Measurements from ENCODE around the gene ZNF467. TPM values are rescaled to one million over a fixed set of nuclear protein-coding genes. Genes with fewer than 3 reads are reported as not detected.

Gene ZNF467, protein sequence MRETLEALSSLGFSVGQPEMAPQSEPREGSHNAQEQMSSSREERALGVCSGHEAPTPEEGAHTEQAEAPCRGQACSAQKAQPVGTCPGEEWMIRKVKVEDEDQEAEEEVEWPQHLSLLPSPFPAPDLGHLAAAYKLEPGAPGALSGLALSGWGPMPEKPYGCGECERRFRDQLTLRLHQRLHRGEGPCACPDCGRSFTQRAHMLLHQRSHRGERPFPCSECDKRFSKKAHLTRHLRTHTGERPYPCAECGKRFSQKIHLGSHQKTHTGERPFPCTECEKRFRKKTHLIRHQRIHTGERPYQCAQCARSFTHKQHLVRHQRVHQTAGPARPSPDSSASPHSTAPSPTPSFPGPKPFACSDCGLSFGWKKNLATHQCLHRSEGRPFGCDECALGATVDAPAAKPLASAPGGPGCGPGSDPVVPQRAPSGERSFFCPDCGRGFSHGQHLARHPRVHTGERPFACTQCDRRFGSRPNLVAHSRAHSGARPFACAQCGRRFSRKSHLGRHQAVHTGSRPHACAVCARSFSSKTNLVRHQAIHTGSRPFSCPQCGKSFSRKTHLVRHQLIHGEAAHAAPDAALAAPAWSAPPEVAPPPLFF
- total RNA-seq: 1 to 10 TPM; 2.3 to 2.7 TPM
- polyA plus RNA-seq: 1 to 10 TPM; 1.2 to 3.9 TPM

DNA sequence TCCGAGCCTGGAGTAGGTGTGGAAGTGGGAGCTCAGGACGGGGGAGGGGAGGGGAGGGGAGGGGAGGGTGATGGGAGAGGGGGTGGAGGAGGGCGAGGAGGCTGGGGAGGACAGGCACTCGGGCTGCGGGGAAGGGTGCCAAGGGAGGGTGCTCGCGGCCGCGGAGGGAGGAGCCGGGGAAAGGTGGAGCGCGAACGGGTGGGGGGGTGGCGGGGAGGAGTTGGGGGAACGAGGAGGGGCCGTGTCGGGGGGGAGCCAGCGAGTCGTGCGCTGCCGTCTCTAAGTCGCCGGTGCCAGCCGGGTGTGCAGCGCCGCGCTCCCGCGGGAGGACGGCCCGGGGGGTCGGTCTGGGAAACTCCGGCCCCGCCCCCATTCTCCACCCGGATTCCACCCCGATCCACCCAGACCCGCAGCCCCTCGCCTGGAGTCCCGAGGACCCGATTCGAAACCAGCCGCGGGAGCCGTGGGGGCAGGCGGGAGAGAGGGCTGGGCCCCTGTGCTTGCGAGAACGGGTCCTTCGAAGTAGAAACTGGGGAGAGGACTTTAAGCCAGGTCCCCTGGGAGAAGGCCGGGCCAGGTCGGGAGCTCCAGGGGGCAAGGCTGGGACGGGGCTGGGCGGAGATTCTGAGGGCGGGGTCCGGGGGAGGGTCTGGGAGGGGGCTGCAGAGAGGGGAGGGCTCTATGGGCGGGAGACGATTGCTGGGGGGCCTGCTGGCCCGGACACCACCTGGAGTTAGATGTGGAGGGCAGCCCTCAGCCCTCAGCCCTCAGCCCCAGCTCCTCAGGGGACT, at the start of gene ZNF467:
ZNF467 (minus strand) TSS at position 143 of the 791 bp plus-strand sequence. CDS start 2,556 bp downstream, outside the sequence.
- Histone ChIP-seq H3K36me3 (ENCODE audit: insufficient read depth, low read length) (no peaks in the 10 kb centered on the region), H3K4me3 (ENCODE audit: low read length in 2 of 2) (peak within 1 kb of the TSS in 1 of 2 donors; percentile 54), H3K4me1 (ENCODE audit: insufficient read depth, low read length) (peaks cover 16% of the 10 kb centered on the region), H3K27ac (ENCODE audit: low read depth, low read length) (no peak within 1 kb of the TSS), H3K9me3 (ENCODE audit: control insufficient read depth in 1 of 2, low read length in 2 of 2) (no peaks in the 10 kb centered on the region), H3K27me3 (ENCODE audit: insufficient read depth, low read length) (no peaks in the 10 kb centered on the region)
- no peaks in the 10 kb centered on the region for H3K9me3 Mint-ChIP-seq
- CTCF ChIA-PET (ENCODE audit: partially characterized antibody): no interaction called here
- peaks cover 3 to 17% (median 6%) of the 10 kb centered on the region in 4 donors for H3K4me1 Mint-ChIP-seq
- no peaks in the 10 kb centered on the region for H3K36me3 Mint-ChIP-seq
- peak within 1 kb of the TSS; percentile 81 to 91 (median 84) for H3K4me3 Mint-ChIP-seq
- POLR2A ChIA-PET (ENCODE audit: partially characterized antibody): interaction anchor here (1.0 kb wide), 1 partner anchor 65 kb away, joined by 3 read pairs; the partner anchor contains the start of gene ZNF862
- peak within 1 kb of the TSS in 4 of 7 donors; percentile 38 to 82 (median 58) for H3K27ac Mint-ChIP-seq
- intact Hi-C loops (cut with micrococcal nuclease): loop anchor here (1.0 to 2.0 kb wide), 3 partner anchors 59 to 99 kb away; partner anchors contain the start of genes ATP6V0E2 and ZNF862
- H3K27me3 Mint-ChIP-seq: no peaks in the 10 kb centered on the region
- peak; percentile 29 to 67 (median 46) for DNase-seq

GRCh38 chr7:149822353-149822943, 49.1 kb upstream of the ZNF467 start:
- Histone ChIP-seq H3K27me3 (ENCODE audit: insufficient read depth, low read length) (no peaks in the 10 kb centered on the region), H3K36me3 (ENCODE audit: insufficient read depth, low read length) (no peaks in the 10 kb centered on the region), H3K9me3 (ENCODE audit: control insufficient read depth in 1 of 2, low read length in 2 of 2) (no peaks in the 10 kb centered on the region), H3K27ac (ENCODE audit: low read depth, low read length) (no peak overlapping the region), H3K4me1 (ENCODE audit: insufficient read depth, low read length) (no peaks in the 10 kb centered on the region), H3K4me3 (ENCODE audit: low read length in 2 of 2) (no peak overlapping the region)
- H3K36me3 Mint-ChIP-seq: no peaks in the 10 kb centered on the region
- DNase-seq: no peak
- H3K27ac Mint-ChIP-seq: no peak overlapping the region
- no peaks in the 10 kb centered on the region for H3K9me3 Mint-ChIP-seq
- intact Hi-C loops (cut with micrococcal nuclease): no loop called here
- CTCF ChIA-PET (ENCODE audit: partially characterized antibody): no interaction called here
- H3K4me1 Mint-ChIP-seq: peaks cover 0 to 2% (median 0%) of the 10 kb centered on the region in 4 donors
- H3K27me3 Mint-ChIP-seq: no peaks in the 10 kb centered on the region
- no peak overlapping the region for H3K4me3 Mint-ChIP-seq
- POLR2A ChIA-PET (ENCODE audit: partially characterized antibody): no interaction called here

DNA sequence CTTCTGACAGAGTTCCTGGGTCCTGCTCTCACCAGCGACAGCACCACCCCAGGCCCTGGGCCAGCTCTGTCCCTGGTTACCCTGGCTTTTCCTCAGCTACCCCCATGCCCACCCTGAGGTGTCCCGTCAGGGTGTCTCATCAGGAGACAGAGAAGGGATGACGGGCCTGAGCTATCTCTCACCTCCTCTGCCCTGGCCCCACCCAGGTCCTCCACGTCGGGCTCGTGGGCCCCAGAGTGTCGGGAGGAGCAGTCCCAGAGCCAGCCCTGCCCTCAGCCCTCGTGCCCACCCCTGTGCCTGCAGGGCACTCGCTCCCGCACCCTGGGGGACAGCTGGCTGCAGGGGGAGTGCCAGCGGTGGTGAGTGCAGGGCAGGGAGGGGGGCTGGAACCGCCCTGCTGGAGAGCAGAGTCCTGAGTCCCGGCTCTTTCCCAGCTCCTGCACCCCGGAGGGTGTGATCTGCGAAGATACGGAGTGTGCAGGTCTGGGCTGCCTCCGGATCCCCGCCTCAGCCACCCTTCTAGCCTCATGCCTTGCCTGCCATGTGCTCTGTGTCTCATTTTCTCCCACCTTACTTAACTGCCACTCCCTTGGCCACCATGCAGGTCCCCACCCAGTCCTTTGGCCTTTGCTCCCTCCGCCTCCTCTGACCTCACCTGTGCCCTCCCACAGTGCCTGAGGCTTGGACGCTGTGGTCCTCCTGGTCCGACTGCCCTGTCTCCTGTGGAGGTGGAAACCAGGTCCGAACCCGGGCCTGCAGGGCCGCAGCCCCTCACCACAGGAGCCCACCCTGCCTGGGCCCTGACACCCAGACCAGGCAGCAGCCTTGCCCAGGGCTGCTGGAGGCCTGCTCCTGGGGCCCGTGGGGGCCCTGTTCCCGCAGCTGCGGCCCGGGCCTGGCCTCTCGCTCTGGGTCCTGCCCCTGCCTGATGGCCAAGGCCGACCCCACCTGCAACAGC, 48.1 kb upstream of the ZNF467 start:
- Mint-ChIP-seq H3K27ac (peak overlapping the region in 1 of 7 donors; percentile 75), H3K4me1 (no peaks in the 10 kb centered on the region), H3K27me3 (no peaks in the 10 kb centered on the region), H3K4me3 (no peak overlapping the region), H3K36me3 (no peaks in the 10 kb centered on the region), H3K9me3 (no peaks in the 10 kb centered on the region)
- ChIA-PET CTCF (ENCODE audit: partially characterized antibody) (no interaction called here), POLR2A (ENCODE audit: partially characterized antibody) (no interaction called here)
- no peak for DNase-seq
- no peaks in the 10 kb centered on the region for H3K36me3 ChIP-seq (ENCODE audit: insufficient read depth, low read length)
- no peaks in the 10 kb centered on the region for H3K27me3 ChIP-seq (ENCODE audit: insufficient read depth, low read length)
- H3K4me1 ChIP-seq (ENCODE audit: insufficient read depth, low read length): no peaks in the 10 kb centered on the region
- H3K27ac ChIP-seq (ENCODE audit: low read depth, low read length): no peak overlapping the region
- intact Hi-C loops (cut with micrococcal nuclease): no loop called here
- no peak overlapping the region for H3K4me3 ChIP-seq (ENCODE audit: low read length in 2 of 2)
- no peaks in the 10 kb centered on the region for H3K9me3 ChIP-seq (ENCODE audit: control insufficient read depth in 1 of 2, low read length in 2 of 2)

DNA sequence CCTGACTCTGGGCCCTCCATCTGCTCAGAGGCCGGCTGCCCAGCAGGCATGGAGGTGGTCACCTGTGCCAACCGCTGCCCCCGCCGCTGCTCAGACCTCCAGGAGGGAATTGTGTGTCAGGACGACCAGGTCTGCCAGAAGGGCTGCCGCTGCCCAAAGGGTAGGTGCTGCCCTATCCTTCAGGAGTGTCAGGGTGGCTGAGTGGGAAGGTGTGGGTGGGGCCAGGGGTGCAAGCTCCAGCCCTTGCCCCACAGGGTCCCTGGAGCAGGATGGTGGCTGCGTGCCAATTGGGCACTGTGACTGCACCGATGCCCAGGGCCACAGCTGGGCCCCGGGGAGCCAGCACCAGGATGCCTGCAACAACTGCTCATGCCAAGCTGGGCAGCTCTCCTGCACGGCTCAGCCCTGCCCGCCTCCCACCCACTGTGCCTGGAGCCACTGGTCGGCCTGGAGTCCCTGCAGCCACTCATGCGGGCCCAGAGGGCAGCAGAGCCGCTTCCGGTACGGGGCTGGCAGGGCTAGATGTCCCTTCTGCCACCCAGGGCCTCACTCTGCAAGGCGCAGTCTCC, 47.3 kb upstream of the ZNF467 start:
- Mint-ChIP-seq H3K9me3 (no peaks in the 10 kb centered on the region), H3K4me3 (no peak overlapping the region), H3K4me1 (no peaks in the 10 kb centered on the region), H3K36me3 (no peaks in the 10 kb centered on the region), H3K27me3 (no peaks in the 10 kb centered on the region), H3K27ac (no peak overlapping the region)
- no peak overlapping the region for H3K4me3 ChIP-seq (ENCODE audit: low read length in 2 of 2)
- H3K36me3 ChIP-seq (ENCODE audit: insufficient read depth, low read length): no peaks in the 10 kb centered on the region
- intact Hi-C loops (cut with micrococcal nuclease): no loop called here
- H3K27me3 ChIP-seq (ENCODE audit: insufficient read depth, low read length): no peaks in the 10 kb centered on the region
- H3K9me3 ChIP-seq (ENCODE audit: control insufficient read depth in 1 of 2, low read length in 2 of 2): no peaks in the 10 kb centered on the region
- CTCF ChIA-PET (ENCODE audit: partially characterized antibody): no interaction called here
- H3K4me1 ChIP-seq (ENCODE audit: insufficient read depth, low read length): no peaks in the 10 kb centered on the region
- DNase-seq: no peak
- POLR2A ChIA-PET (ENCODE audit: partially characterized antibody): no interaction called here
- no peak overlapping the region for H3K27ac ChIP-seq (ENCODE audit: low read depth, low read length)

- no peak for DNase-seq
- Histone ChIP-seq H3K4me3 (ENCODE audit: low read length in 2 of 2) (no peak overlapping the region), H3K9me3 (ENCODE audit: control insufficient read depth in 1 of 2, low read length in 2 of 2) (no peaks in the 10 kb centered on the region), H3K4me1 (ENCODE audit: insufficient read depth, low read length) (no peaks in the 10 kb centered on the region), H3K27me3 (ENCODE audit: insufficient read depth, low read length) (no peaks in the 10 kb centered on the region), H3K36me3 (ENCODE audit: insufficient read depth, low read length) (no peaks in the 10 kb centered on the region), H3K27ac (ENCODE audit: low read depth, low read length) (no peak overlapping the region)
- CTCF ChIA-PET (ENCODE audit: partially characterized antibody): no interaction called here
- Mint-ChIP-seq H3K4me1 (no peaks in the 10 kb centered on the region), H3K36me3 (no peaks in the 10 kb centered on the region), H3K4me3 (no peak overlapping the region), H3K27me3 (no peaks in the 10 kb centered on the region), H3K27ac (no peak overlapping the region), H3K9me3 (no peaks in the 10 kb centered on the region)
- POLR2A ChIA-PET (ENCODE audit: partially characterized antibody): no interaction called here
- intact Hi-C loops (cut with micrococcal nuclease): no loop called here
Measured at GRCh38 chr7:149819961-149820340, 46.6 kb upstream of the ZNF467 start.

GRCh38 chr7:149819141-149819960, 46.0 kb upstream of the ZNF467 start:
- no peak overlapping the region for H3K4me3 Mint-ChIP-seq
- Histone ChIP-seq H3K27ac (ENCODE audit: low read depth, low read length) (no peak overlapping the region), H3K27me3 (ENCODE audit: insufficient read depth, low read length) (no peaks in the 10 kb centered on the region), H3K36me3 (ENCODE audit: insufficient read depth, low read length) (no peaks in the 10 kb centered on the region), H3K9me3 (ENCODE audit: control insufficient read depth in 1 of 2, low read length in 2 of 2) (no peaks in the 10 kb centered on the region), H3K4me1 (ENCODE audit: insufficient read depth, low read length) (no peaks in the 10 kb centered on the region), H3K4me3 (ENCODE audit: low read length in 2 of 2) (no peak overlapping the region)
- no peaks in the 10 kb centered on the region for H3K9me3 Mint-ChIP-seq
- peak overlapping the region in 1 of 7 donors; percentile 42 for H3K27ac Mint-ChIP-seq
- intact Hi-C loops (cut with micrococcal nuclease): no loop called here
- H3K4me1 Mint-ChIP-seq: no peaks in the 10 kb centered on the region
- no peaks in the 10 kb centered on the region for H3K36me3 Mint-ChIP-seq
- ChIA-PET POLR2A (ENCODE audit: partially characterized antibody) (no interaction called here), CTCF (ENCODE audit: partially characterized antibody) (no interaction called here)
- no peaks in the 10 kb centered on the region for H3K27me3 Mint-ChIP-seq
- no peak for DNase-seq
